IPS-18c (cell line): ENCODE results near the gene UIMC1.

Source experiments
- H3K4me3 ChIP-seq: 2 replicates; pipeline ENCODE4 v1.7.0; 2013; ENCODE audit warnings: low read depth, mild to moderate bottlenecking, low read length, moderate library complexity; ENCODE audit not compliant: insufficient read depth
- H3K9me3 ChIP-seq: one replicate; pipeline ENCODE4 v1.6.1; 2013; ENCODE audit warnings: mild to moderate bottlenecking, low read length, moderate library complexity; ENCODE audit not compliant: control insufficient read depth, insufficient read depth

Gene UIMC1

DNA sequence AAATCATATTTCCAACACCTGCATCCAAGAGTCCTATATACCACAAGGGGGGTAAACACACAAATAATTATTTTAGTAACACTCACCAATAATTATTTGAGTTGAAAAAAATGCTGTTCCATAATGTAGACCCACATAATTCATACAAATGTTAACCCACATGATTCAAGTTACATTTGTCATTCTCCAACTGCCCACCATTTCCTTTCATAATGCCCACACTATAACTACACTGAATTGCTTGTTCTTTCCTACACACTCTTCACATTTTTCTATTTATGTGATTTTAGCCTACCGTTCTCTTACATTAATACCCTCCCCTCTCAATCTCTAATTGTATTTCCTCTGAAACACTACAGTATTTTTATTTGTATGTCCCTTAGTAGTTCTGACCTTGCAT, 71.6 kb downstream of the UIMC1 start:
- Histone ChIP-seq H3K9me3 (no peaks in the 10 kb centered on the region), H3K4me3 (no peak overlapping the region)

DNA sequence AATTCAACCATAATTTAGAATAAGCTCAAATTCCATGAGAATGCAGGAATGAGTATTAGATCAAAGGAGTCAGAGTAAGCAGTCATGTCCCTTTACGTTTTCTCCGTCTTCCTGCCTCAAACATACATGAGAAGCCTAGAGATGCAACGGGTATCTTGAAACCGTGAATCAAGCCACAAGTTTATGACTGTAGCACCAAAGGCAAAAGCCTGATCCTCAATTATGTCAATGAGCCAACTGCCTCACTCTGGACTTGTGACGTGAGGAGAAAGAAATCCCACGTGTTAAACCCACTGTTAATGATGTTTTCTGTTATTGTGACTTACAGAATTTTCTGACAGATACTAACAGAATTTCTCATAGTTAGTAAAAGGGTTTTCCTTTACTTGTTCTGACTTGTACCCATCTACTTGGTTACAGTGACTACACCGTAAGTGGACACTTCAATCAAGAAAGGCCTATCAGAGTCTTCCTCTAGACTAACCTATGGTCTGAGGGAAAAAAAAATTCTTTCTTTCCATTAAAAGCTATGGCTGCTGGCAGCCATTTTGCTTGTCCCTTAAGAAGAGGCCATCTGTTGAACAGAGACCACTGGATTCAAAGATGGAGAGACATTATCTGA, 72.2 kb downstream of the UIMC1 start:
- H3K9me3 ChIP-seq, result no peaks in the 10 kb centered on the region
- no peak overlapping the region for H3K4me3 ChIP-seq

DNA sequence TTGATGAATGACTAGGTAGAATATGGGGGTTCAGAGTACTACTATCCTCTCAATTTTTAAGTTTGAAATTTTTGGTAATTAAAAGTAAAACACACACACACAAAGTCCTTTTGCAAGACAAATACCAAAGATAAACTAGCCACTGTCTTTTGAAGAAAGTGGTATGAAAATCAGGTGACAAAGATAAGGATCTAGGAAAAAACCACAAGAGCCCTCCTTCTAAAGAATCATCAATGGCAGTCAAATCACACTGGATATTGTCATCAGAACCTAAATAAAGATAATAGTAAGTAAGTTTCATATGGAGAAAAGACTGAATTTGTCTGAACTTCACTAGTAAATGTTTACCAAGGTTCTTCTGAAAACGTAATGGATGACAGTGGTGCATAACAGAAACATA, 76.9 kb downstream of the UIMC1 start:
- H3K9me3 ChIP-seq, result no peaks in the 10 kb centered on the region
- H3K4me3 ChIP-seq, result no peak overlapping the region

DNA sequence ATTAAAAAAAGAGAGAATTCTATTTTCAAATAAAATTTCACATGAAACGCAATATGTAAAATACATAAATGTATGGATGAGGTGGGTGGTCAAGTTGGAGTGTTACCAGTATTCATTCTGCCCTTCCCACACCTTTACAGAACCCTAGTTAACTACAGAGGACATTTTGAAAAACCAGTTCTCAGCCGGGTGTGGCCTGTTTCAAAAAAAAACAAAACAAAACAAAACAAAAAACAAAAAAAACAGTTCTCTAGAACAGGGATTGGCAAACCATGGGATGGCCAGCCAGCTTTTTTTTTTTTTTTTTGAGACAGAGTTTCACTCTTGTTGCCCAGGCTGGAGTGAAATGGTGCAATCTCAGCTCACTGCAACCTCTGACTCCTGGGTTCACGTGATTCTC, 79.0 kb downstream of the UIMC1 start:
- H3K9me3 ChIP-seq, result no peaks in the 10 kb centered on the region
- no peak overlapping the region for H3K4me3 ChIP-seq

DNA sequence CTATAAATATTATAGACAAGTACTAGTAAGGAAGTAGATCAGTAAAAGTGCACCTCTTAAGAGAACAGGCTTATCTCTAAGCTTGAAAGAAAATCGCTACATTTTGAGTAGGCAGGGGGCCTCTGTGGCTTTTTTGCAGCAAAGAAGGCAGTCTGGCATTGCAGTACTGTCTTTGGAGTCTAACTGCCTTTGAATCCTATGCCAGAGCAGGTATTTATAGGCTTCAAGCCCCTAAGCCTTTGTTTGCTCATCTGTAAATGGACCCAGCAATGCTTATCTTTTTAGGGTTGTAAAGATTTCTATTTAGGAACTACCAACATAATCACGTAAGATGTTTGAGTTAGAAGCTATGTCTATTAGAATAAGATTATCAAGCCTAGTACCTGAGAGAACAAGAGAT, 83.8 kb downstream of the UIMC1 start:
- Histone ChIP-seq H3K9me3 (no peaks in the 10 kb centered on the region), H3K4me3 (no peak overlapping the region)

DNA sequence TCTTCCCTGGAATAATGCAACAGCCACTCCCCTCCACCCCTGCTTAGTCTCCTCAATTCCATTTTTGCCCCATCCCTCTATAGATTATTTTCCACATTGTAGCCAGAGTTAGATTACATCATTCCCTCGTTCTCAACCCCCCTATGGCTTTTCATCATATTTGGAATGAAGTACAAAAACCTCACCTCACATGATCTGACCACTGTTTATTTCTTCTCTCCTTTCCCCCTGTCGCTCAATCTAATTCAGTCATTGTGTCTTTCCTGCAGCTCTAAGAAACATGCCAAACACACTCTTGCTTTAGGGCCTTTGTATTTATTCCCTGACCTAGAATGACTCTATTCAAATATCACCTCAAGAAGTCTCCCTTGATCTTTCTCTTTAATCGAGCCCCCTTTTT, 84.9 kb downstream of the UIMC1 start:
- no peaks in the 10 kb centered on the region for H3K9me3 ChIP-seq

DNA sequence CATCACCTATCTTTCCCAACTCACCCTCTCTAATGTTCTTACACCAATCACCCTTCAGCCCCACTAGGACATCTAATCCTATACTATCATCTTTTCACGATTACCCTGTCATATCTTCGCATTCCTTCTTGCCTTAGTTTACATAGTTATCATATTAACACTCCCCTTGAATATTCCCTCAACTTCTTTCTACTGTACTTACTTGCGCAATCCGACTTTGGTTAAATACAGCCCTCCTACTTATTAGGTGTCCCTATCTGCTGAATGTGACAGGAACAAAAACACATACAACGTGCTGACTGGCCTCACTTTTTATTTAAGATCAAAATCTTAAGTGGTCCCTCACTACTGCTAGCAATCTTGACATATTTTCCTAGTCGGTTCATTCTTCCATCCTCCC, 88.0 kb downstream of the UIMC1 start:
- H3K9me3 ChIP-seq, result no peaks in the 10 kb centered on the region

More for the DNA sequence above, 84.9 kb downstream of the UIMC1 start:
- no peak overlapping the region for H3K4me3 ChIP-seq

DNA sequence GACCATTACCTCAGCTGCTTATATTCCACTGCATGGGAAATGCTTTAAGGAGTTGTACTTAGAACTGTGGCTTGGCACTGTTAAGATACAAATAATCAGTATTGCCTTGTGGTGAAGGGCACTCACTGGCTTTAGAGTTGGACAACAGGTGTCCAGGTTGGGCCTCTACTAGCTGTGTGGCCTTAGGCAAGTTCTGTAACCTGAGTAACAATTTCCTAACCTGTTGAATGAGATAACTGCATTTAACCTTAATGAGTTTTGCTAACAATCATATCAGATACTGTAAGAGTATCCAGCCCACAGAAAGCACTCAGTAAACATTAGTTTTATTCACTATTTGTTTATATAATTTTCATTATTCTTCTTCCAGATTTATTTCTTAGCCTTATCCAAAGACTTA, 90.2 kb downstream of the UIMC1 start:
- H3K4me3 ChIP-seq, result no peak overlapping the region; the same call in 1 of the 2 replicates

More for the DNA sequence above, 88.0 kb downstream of the UIMC1 start:
- no peak overlapping the region for H3K4me3 ChIP-seq

DNA sequence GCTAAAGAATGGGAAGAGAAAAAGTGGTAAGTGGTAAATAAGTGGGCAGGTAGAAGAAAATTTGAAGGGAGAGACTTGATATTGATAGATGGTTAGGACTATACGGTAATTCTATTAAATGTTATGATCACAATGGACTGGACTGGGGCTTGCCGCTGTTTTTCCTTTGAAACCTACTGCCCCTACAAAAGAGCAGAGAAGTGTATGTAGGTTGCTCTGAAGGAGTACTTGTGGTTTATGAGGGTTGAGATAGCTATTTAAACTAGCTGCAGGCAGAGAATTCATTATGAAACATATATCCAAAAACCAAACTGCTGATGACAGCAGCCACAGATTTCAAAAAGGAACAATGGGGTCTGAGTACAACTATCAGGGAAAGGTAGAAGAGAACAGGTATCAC, 90.7 kb downstream of the UIMC1 start:
- no peak overlapping the region; the same call in 1 of the 2 replicates for H3K4me3 ChIP-seq
- no peaks in the 10 kb centered on the region for H3K9me3 ChIP-seq

More for the DNA sequence above, 90.2 kb downstream of the UIMC1 start:
- H3K9me3 ChIP-seq, result no peaks in the 10 kb centered on the region

DNA sequence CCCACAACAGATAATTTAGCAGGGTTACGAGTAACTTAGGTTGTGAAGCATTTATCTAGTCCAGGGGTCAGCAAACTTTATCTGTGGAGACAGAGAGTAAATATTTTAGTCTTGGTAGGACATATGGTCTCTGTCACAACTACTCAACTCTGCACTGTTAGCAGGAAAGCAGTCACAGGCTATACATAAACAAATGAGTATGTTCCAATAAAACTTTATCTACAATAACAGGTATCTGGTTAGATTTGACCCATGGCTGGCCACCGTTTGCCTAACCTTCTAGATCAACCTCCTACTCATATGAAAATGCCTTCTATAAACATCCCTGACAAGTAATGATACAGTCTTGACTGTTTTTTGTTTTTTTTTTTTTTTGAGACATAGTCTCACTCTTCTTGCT, 94.5 kb downstream of the UIMC1 start:
- Histone ChIP-seq H3K4me3 (no peak overlapping the region), H3K9me3 (no peaks in the 10 kb centered on the region)

DNA sequence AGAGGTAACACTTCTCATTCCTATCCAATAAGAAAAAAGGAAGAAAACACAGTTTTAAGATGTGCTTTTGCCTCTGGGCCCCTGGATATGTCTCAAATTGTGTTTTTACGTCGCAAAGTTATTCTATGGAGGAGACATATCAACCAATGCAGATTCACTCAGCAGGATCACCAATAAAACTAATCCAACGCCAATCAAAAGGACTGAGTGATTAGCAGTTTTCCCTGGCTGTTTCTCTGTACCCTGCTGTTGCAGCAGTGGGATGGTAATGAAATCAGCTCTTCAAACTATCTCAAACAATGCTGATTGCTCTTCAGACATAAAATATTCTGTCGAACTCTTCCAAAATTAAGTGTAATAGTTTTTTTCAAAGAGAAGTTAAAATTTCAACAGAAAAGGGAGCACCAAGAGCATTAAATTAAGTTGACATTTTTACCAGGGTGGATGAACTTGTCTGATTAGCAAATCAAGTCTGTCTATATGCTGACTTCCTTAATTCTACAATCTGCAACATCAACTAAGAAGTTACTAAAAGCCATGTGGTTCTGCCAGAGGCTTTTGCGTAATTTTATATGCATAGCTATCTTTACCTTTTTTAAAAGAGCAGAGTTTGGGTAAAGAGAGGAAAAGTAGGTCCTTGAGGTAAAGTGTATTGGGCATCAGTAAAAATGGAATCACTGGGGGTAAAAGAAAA, 97.8 kb downstream of the UIMC1 start:
- Histone ChIP-seq H3K4me3 (no peak overlapping the region), H3K9me3 (no peaks in the 10 kb centered on the region)

DNA sequence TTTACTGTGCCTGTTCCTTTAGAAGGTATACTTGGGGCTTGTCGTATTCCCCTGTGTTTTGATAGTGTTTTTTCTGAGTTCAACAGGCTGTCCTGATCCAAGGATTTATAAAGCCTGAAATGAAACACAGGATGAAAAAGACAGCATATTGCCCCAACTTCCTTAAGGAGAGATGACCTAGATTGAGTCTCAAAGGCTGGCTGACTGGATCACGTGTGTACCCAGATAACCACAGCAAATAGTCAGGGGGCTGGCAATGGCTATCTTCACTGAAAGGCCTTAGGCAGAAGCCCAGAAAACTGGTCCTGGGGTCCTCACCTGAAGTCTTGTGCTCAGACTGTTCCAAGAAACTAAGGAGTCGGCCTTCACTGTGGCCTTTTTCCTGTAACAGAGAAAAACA, 99.8 kb downstream of the UIMC1 start:
- Histone ChIP-seq H3K9me3 (no peaks in the 10 kb centered on the region), H3K4me3 (no peak overlapping the region)

DNA sequence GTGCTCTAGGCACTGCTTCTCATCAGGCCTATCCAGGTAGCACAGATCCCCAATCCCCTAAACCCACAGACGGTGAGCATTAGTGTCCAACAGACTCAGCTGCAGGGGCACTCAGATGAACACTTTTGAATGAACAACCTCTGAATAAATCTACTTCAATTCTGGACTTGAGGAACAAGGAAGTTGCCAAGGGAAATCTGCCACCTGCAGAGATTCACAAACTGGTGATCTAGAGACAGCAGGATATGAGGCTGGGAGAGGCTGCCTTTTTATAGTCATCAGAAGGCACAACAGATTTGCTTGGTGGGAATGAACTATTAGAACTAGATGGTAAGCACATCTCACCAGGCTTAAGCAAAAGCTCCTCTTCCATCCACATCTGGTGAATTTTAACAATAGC, 100.5 kb downstream of the UIMC1 start:
- no peak overlapping the region for H3K4me3 ChIP-seq
- no peaks in the 10 kb centered on the region for H3K9me3 ChIP-seq

DNA sequence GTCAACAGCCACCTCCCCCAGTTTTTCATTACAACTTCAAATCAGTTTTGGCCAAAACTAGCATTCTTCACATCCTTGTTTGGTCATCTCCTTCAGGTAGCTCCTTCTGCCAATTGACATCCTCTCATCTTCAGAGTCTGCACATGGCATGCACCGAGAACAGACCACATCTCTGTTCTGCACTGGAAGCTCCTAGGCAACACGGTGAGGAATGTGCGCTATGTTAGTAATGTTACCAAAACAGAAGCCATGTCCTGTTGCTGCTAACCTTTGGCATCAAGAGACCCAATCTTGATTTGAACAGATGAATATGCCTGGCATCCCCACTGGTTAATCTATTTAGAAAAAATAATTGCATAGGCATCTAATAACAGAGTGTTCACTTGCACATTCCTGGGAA, 102.3 kb downstream of the UIMC1 start:
- no peak overlapping the region for H3K4me3 ChIP-seq
- no peaks in the 10 kb centered on the region for H3K9me3 ChIP-seq

DNA sequence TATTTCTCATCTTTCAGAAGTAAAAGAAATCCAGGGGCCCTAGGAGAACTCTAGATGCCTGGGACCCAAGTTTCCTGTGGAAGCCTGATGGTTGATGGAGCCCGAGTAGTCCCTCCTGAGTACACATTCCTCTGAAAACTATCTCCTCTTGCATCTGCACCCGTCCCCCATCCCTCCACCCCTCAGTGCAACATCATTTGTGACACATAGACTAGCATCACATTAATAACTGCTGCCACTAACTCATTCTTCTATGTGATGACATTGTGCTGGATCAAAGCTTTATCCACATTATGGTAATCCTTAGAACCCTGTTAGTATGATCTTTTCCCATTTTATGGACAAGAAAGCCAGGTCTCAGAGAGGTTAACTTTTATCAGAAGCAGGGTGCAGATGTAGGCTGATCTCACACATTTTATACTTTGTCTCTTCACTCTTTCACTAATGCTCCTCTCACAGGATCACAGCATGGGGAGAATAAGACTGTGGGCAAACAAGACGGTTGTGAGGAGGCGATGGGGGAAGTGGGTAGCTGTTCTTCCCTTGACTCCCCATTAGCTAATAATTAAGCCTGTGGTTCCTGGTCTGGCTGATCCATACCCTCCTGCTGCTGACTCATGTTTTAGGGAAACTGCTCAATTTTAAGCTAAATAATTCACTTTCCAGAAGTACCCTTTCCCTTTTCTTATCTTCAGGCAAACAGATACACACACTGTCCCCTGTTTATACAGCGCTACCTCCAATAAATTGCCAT, 103.5 kb downstream of the UIMC1 start:
- H3K4me3 ChIP-seq, result no peak overlapping the region
- H3K9me3 ChIP-seq, result no peaks in the 10 kb centered on the region

DNA sequence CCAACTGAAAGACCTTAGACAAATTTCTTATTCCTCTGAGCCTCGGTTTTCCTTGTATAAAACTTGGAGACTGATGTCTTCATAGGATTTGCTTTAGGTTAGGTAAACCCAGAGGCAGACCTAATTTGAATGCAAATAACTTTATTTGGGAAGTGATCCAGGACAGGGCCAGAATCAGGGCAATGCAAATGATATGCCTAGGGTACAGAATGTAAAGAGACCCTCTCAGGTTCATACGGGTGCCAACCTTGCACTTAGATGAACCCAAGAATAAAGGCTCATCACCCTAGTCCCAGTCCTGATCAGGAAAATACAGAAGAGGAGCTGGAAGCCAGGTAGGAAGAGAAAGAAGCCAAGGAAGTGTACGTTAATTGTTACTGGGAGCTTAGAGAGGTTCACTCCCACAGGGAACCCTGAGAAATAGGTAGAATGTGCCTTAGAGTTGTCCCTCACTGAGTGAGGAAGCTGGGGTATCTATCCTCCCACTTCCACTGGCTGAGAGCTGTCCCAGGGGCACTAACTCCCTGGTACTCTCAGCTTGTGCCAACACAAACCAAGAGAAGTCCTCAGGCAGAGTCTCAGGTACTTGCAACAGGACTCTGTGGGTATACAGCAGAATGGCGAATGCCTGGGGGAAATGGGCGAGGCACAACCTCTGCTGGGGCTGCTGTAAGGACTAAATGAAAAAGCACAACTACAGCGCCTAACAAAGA, 104.3 kb downstream of the UIMC1 start:
- no peaks in the 10 kb centered on the region for H3K9me3 ChIP-seq
- H3K4me3 ChIP-seq, result no peak overlapping the region

DNA sequence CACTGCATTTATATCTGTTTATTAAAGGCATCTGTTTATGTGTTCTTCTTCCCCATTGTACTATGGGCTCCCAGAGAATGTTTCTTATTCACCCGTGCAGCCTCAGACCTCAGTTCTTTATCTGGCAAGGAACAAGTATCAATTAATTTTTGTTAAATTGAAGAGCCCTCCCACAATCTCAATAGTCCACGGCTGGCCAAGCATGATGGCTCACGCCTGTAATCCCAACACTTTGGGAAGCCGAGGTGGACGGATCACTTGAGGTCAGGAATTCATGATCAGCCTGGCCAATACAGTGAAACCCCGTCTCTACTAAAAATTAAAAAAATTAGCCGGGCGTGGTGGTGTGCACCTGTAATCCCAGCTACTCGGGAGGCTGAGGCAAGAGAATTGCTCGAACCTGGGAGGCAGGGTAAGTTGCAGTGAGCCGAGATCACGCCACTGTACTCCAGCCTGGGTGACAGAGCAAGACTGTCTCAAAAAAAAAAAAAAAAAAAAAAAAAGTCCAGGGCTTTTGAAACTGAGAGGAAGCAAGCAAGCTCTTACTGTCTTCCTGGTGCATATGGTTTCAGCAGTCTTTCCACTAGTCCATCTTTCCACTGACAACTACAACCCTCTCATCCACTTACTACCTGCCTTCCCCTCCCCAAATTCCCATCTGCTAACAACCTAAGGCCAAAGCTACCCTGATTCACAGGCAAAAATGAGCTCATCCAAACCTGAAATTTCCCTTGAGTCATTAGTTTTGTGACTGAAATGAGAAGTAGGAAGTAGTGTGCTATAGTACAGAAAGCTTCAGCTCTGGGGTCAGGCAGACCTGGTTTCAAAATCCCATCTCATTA, 105.1 kb downstream of the UIMC1 start:
- no peaks in the 10 kb centered on the region for H3K9me3 ChIP-seq
- no peak overlapping the region for H3K4me3 ChIP-seq
